CD4-positive, alpha-beta T cell treated with Interferon alpha-2 for 1 hour (primary cell): Measurements from ENCODE around the gene SLC44A2.

ENCODE experiments used
- DNase-seq, 2 donors: peaks; one replicate each; pipeline ENCODE4 v3.0.0-alpha.2; 2020 to 2022

The SLC44A2 gene

GRCh38 chr19:10683582-10683981 lies 58.2 kb downstream of the SLC44A2 start:
- no peak for DNase-seq

GRCh38 chr19:10685210-10685609 lies 59.9 kb downstream of the SLC44A2 start:
- no peak for DNase-seq

GRCh38 chr19:10686193-10686592 lies 60.8 kb downstream of the SLC44A2 start:
- DNase-seq, result no peak

GRCh38 chr19:10686661-10687517 lies 61.5 kb downstream of the SLC44A2 start:
- no peak for DNase-seq

- no peak for DNase-seq
Observed at GRCh38 chr19:10687518-10688288, 62.4 kb downstream of the SLC44A2 start.

GRCh38 chr19:10688545-10689280 lies 63.4 kb downstream of the SLC44A2 start:
- no peak for DNase-seq

- no peak for DNase-seq
Observed at GRCh38 chr19:10690341-10690781, 65.0 kb downstream of the SLC44A2 start.

GRCh38 chr19:10691178-10691881 lies 66.0 kb downstream of the SLC44A2 start:
- no peak for DNase-seq

GRCh38 chr19:10691883-10692282 lies 66.5 kb downstream of the SLC44A2 start:
- DNase-seq, result no peak

- DNase-seq, result no peak
Observed at GRCh38 chr19:10692673-10693264, 67.4 kb downstream of the SLC44A2 start.
